PC-3 (cell line): ENCODE results near the gene PTGES. TPM values are rescaled to one million over a fixed set of nuclear protein-coding genes. Genes with fewer than 3 reads are reported as not detected.
"Not testable (repeated sequence)": the region's sequence is repeated elsewhere in the genome, so short reads cannot be mapped to it uniquely, and the experiment has no call there.

Source experiments
- ATAC-seq: fragments of 200-7000 bp; cut with Tn5 transposase; 2 replicates; pipeline ENCODE4 v1.9.1; 2020; ENCODE audit warnings: mild to moderate bottlenecking, moderate library complexity
- BruUV-seq: library from RNA; stranded (reverse); fragments of 400-500 nt; replicated peaks from 2 replicates; lab custom pipeline; 2021; lab: Mats Ljungman, UMichigan
- CTCF ChIA-PET: fragments of 300-600 bp; sonication (Branson Sonifier 250); formaldehyde crosslinking; loops from one replicate; lab custom pipeline; 2022; ENCODE audit warnings: antibody characterized with exemption; lab: Charles Lee
- POLR2A ChIA-PET: fragments of 300-600 bp; sonication (Branson Sonifier 250); formaldehyde crosslinking; loops from one replicate; lab custom pipeline; 2022; ENCODE audit warnings: antibody characterized with exemption; ENCODE audit not compliant: unreplicated experiment; lab: Charles Lee
- DNase-seq: peaks from one replicate; pipeline ENCODE4 v3.0.0-alpha.2; 2015
- H2AFZ ChIP-seq: fragments of 300-600 bp; sonication (generic); 2 replicates; pipeline ENCODE4 v1.6.0; 2016; ENCODE audit warnings: antibody characterized with exemption, low read length
- H3F3A ChIP-seq: fragments of 300-600 bp; sonication (generic); one replicate; pipeline ENCODE4 v1.6.0; 2017; ENCODE audit warnings: antibody characterized with exemption, low read length, control low read depth, mild to moderate bottlenecking; ENCODE audit not compliant: unreplicated experiment
- H3K27ac ChIP-seq: fragments of 300-600 bp; sonication (generic); 2 replicates; pipeline ENCODE4 v1.5.1; 2016; ENCODE audit warnings: mild to moderate bottlenecking, low read length
- H3K27me3 ChIP-seq: fragments of 300-600 bp; sonication (generic); 2 replicates; pipeline ENCODE4 v1.6.1; 2016; ENCODE audit warnings: low read length, mixed read lengths
- H3K36me3 ChIP-seq: fragments of 300-600 bp; sonication (generic); 2 replicates; pipeline ENCODE4 v1.6.1; 2016; ENCODE audit warnings: low read depth, mixed run types, low read length, mixed read lengths
- H3K4me1 ChIP-seq: fragments of 300-600 bp; sonication (generic); 2 replicates; pipeline ENCODE4 v1.5.1; 2016; ENCODE audit warnings: low read length; ENCODE audit not compliant: insufficient read depth
- H3K4me2 ChIP-seq: fragments of 300-600 bp; sonication (generic); 2 replicates; pipeline ENCODE4 v1.6.0; 2016; ENCODE audit warnings: low read length
- H3K4me3 ChIP-seq: fragments of 300-600 bp; sonication (generic); 2 replicates; pipeline ENCODE4 v1.5.1; 2016; ENCODE audit warnings: mild to moderate bottlenecking, low read length, mixed read lengths
- H3K79me2 ChIP-seq: fragments of 300-600 bp; sonication (generic); 2 replicates; pipeline ENCODE4 v1.6.1; 2017; ENCODE audit warnings: low read length, mixed read lengths
- H3K9ac ChIP-seq: fragments of 300-600 bp; sonication (generic); 2 replicates; pipeline ENCODE4 v1.6.0; 2016; ENCODE audit warnings: mild to moderate bottlenecking, low read length
- H3K9me2 ChIP-seq: fragments of 300-600 bp; sonication (generic); replicated peaks from 2 replicates; pipeline ENCODE4 v1.6.1; 2016; ENCODE audit warnings: mixed run types, low read length, mixed read lengths
- H3K9me3 ChIP-seq: fragments of 300-600 bp; sonication (generic); 2 replicates; pipeline ENCODE4 v1.6.1; 2016; ENCODE audit warnings: low read length, mixed read lengths
- H4K20me1 ChIP-seq: fragments of 300-600 bp; sonication (generic); 2 replicates; pipeline ENCODE4 v1.6.1; 2016; ENCODE audit warnings: low read length, mixed read lengths
- CTCF ChIP-seq: fragments of 300-600 bp; sonication (generic); conservative IDR thresholded peaks from 2 replicates; pipeline ENCODE4 v1.5.1; 2017; ENCODE audit warnings: antibody characterized with exemption, low read depth, mild to moderate bottlenecking, low read length
- EZH2 ChIP-seq: fragments of 300-600 bp; sonication (generic); IDR thresholded peaks from one replicate; pipeline ENCODE4 v1.6.1; 2017; ENCODE audit warnings: antibody characterized with exemption, mild to moderate bottlenecking, low read length; ENCODE audit not compliant: unreplicated experiment
- EZH2phosphoT487 ChIP-seq: fragments of 300-600 bp; sonication (generic); IDR thresholded peaks from 2 replicates; pipeline ENCODE4 v1.6.1; 2018; ENCODE audit warnings: mild to moderate bottlenecking, antibody characterized with exemption, low read length, borderline replicate concordance
- intact Hi-C: fragments of 100-400 bp; cut with micrococcal nuclease; formaldehyde crosslinking; loops from 2 replicates; pipeline ENCODE4 v1.9.0; 2023
- total RNA-seq: library from RNA; depleted of rRNA; stranded (reverse); fragments of >200 nt; gene quantifications from 2 replicates; pipeline ENCODE4 v1.2.3, GENCODE V29; 2014

PTGES gene
- total RNA-seq, 1 experiment from 2014 or later: 21.0 TPM

DNA sequence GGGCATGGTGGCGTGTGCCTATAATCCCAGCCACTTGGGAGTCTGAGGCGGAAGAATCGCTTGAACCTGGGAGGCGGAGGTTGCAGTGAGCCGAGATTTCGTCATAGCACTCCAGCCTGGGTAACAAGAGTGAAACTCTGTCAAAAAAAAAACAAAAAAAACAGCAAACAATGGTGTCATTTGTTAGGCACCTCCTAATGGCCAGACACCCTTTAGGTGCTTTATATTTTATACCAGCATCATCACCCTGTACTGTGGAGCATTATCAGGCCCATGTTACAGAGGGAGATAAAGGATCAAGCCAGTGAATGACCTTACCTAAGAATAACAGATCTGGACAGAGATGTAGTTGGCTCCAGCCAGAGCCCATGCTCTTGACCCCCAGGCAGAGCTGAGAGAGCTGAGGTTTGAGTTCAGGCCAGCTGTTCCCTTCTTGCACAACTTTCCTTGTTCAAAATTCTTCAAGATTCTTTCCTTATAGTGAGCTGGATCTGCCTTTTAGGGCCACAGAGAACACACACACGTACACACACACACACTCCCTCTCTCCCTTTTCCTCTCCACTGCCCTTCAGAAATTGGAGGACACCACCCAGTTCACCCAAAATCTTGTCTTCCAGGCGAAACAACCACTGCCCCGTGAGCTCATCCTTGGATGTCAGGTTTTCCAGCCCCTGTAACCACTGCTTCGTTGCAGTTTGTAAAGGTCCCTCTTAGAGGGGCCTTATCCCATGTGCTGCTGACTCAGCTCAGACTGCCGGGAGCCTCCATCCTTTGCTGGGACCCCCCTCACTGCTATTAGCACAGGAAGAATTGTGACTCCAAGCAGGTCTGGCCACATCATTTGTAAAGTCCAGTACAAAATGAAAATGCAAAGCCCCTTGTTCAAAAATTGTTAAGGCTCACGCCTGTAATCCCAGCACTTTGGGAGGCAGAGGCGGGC is 10.4 kb upstream of the PTGES start:
- ChIA-PET CTCF (no interaction called here), POLR2A (no interaction called here)
- ATAC-seq (no peak), DNase-seq (no peak)
- Histone ChIP-seq H3K9ac (peak overlapping the region; percentile 33; the same call in 1 of the 2 replicates), H3K27me3 (no peaks in the 10 kb centered on the region), H3F3A (no peaks in the 10 kb centered on the region), H2AFZ (no peak overlapping the region), H3K4me2 (0 out of 2 replicates have a peak overlapping the region, but pooled peaks have one; percentile 10), H3K79me2 (no peaks in the 10 kb centered on the region), H3K36me3 (no peaks in the 10 kb centered on the region), H3K4me1 (peaks cover 20% of the 10 kb centered on the region), H3K9me3 (no peaks in the 10 kb centered on the region), H3K4me3 (no peak overlapping the region), H3K9me2 (no peaks in the 10 kb centered on the region), H3K27ac (peak overlapping the region; percentile 79), H4K20me1 (no peaks in the 10 kb centered on the region)
- no TSS peak for BruUV-seq
- intact Hi-C loops: no loop called here
- no peak for TF ChIP-seq EZH2
- no peak for TF ChIP-seq CTCF
- TF ChIP-seq EZH2phosphoT487: no peak

DNA sequence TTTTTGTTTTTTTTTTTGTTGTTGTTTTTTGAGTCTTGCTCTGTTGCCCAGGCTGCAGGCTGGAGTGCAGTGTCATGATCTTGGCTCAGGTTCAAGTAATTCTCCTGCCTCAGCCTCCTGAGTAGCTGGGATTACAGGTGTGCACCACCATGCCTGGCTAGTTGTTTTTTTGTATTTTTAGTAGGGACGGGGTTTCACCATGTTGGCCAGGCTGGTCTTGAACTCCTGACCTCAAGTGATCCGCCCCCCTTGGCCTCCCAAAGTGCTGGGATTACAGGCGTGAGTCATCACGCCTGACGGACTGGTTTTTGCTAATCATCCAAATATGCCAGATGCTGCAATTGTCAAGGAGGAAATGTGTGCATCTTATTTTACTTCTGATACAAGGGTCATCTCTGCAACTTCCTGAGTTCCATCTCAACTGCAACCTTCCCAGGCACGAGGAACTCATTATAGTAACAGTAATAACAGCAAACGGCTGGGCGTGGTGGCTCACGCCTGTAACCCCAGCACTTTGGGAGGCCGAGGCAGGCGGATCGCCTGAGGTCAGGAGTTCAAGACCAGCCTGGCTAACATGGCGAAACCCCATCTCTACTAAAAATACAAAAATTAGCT is 9.6 kb upstream of the PTGES start:
- H4K20me1 ChIP-seq, H3K9me2 ChIP-seq, H3K4me3 ChIP-seq, H2AFZ ChIP-seq, H3F3A ChIP-seq, H3K36me3 ChIP-seq, intact Hi-C loops, ATAC-seq, POLR2A ChIA-PET, H3K9me3 ChIP-seq, H3K27me3 ChIP-seq, H3K79me2 ChIP-seq, BruUV-seq: not testable (repeated sequence)
- peak overlapping the region; percentile 33; the same call in 1 of the 2 replicates for H3K9ac ChIP-seq
- H3K4me1 ChIP-seq: peaks cover 20% of the 10 kb centered on the region
- H3K27ac ChIP-seq: peak overlapping the region; percentile 79
- H3K4me2 ChIP-seq: 0 out of 2 replicates have a peak overlapping the region, but pooled peaks have one; percentile 10
- CTCF ChIA-PET: interaction anchor here (1.0 kb wide), 1 partner anchor 14 kb away, joined by 3 read pairs; no protein-coding TSS in a partner anchor
- peak; percentile 80 for DNase-seq

DNA sequence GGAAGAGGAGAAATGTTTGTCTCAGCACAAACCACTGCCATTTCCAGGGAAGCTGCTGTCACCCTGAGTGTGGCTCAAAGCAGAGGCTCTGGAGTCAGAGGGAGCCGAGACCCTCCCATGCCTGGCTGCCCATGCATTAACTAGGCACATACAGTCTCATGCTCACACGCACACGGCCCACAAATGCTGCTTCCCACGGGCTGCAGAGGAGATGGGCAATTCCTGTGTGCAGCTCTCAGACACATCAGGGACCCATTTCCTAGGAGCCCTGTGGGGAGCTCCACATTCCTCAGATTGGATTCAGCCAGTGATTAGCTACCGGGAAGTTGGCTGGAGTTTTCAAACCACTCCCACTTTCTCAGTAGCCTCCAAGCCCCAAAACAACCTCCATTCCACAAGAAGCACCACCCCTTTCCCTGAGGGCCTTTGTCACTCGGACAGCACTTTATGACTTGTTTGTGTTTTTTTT is 9.1 kb upstream of the PTGES start:
- H3K4me2 ChIP-seq: no peak overlapping the region
- H3K9me2 ChIP-seq: no peaks in the 10 kb centered on the region
- ChIA-PET POLR2A (no interaction called here), CTCF (interaction anchor here (1.0 kb wide), 1 partner anchor 15 kb away, joined by 3 read pairs; no protein-coding TSS in a partner anchor)
- peak overlapping the region; percentile 47 for H3K27ac ChIP-seq
- ATAC-seq (no peak), DNase-seq (peak; percentile 35)
- TF ChIP-seq EZH2 (no peak), CTCF (no peak)
- H3K79me2 ChIP-seq: no peaks in the 10 kb centered on the region
- H2AFZ ChIP-seq: no peak overlapping the region
- H3K27me3 ChIP-seq: no peaks in the 10 kb centered on the region
- H3K36me3 ChIP-seq: no peaks in the 10 kb centered on the region
- H3K9ac ChIP-seq: no peak overlapping the region; the same call in 1 of the 2 replicates
- H3K4me1 ChIP-seq: peaks cover 20% of the 10 kb centered on the region
- H4K20me1 ChIP-seq: no peaks in the 10 kb centered on the region
- BruUV-seq: no TSS peak
- H3K4me3 ChIP-seq: no peak overlapping the region
- intact Hi-C loops: no loop called here
- no peaks in the 10 kb centered on the region for H3K9me3 ChIP-seq
- H3F3A ChIP-seq: no peaks in the 10 kb centered on the region
